Stimulated activated CD4-positive, alpha-beta T cell treated with anti-CD3 and anti-CD28 coated beads, TNF-alpha, amount 100 ng/mL, for 24 hours (primary cell): ENCODE measurements around the gene KCTD4.
"Not testable (repeated sequence)": the region's sequence is repeated elsewhere in the genome, so short reads cannot be mapped to it uniquely, and the experiment has no call there.

Source experiments
- DNase-seq, 3 experiments: peaks; one replicate each; pipeline ENCODE4 v3.0.0-alpha.2; 2020; ENCODE audit warnings: low read depth in 3 of 3

The KCTD4 gene

GRCh38 chr13:45200701-45201232 is at the start of gene KCTD4:
Gene KCTD4 (minus strand): TSS chr13:45201045. CDS start chr13:45194567, 6,478 bp downstream.
- no peak for DNase-seq

GRCh38 chr13:45249662-45250061 is 48.8 kb upstream of the KCTD4 start:
- DNase-seq = no peak

GRCh38 chr13:45244736-45245135 is 43.9 kb upstream of the KCTD4 start:
- DNase-seq = not testable (repeated sequence)

GRCh38 chr13:45243077-45243476 is 42.2 kb upstream of the KCTD4 start:
- DNase-seq = no peak

- DNase-seq = no peak
Observed at GRCh38 chr13:45242524-45242923, 41.7 kb upstream of the KCTD4 start.

- DNase-seq = no peak
Observed at GRCh38 chr13:45242070-45242469, 41.2 kb upstream of the KCTD4 start.

- no peak for DNase-seq
Observed at GRCh38 chr13:45240143-45240542, 39.3 kb upstream of the KCTD4 start.

- no peak for DNase-seq
Observed at GRCh38 chr13:45238945-45239795, 38.3 kb upstream of the KCTD4 start.

GRCh38 chr13:45232591-45232990 is 31.7 kb upstream of the KCTD4 start:
- DNase-seq = no peak

- DNase-seq = no peak
Observed at GRCh38 chr13:45231722-45232121, 30.9 kb upstream of the KCTD4 start.

- no peak for DNase-seq
Observed at GRCh38 chr13:45231305-45231704, 30.5 kb upstream of the KCTD4 start.

GRCh38 chr13:45229172-45229571 is 28.3 kb upstream of the KCTD4 start:
- no peak for DNase-seq

- DNase-seq = no peak
Observed at GRCh38 chr13:45228002-45228401, 27.2 kb upstream of the KCTD4 start.

GRCh38 chr13:45226024-45226423 is 25.2 kb upstream of the KCTD4 start:
- no peak for DNase-seq

GRCh38 chr13:45225370-45225769 is 24.5 kb upstream of the KCTD4 start:
- no peak for DNase-seq

- DNase-seq = no peak
Observed at GRCh38 chr13:45224176-45224575, 23.3 kb upstream of the KCTD4 start.

GRCh38 chr13:45222919-45223318 is 22.1 kb upstream of the KCTD4 start:
- DNase-seq = no peak

- DNase-seq = no peak
Observed at GRCh38 chr13:45222516-45222915, 21.7 kb upstream of the KCTD4 start.

- DNase-seq = no peak
Observed at GRCh38 chr13:45220403-45220802, 19.6 kb upstream of the KCTD4 start.

GRCh38 chr13:45219938-45220375 is 19.1 kb upstream of the KCTD4 start:
- DNase-seq = no peak

GRCh38 chr13:45219123-45219891 is 18.5 kb upstream of the KCTD4 start:
- DNase-seq = no peak

GRCh38 chr13:45218689-45219088 is 17.8 kb upstream of the KCTD4 start:
- no peak for DNase-seq

- no peak for DNase-seq
Observed at GRCh38 chr13:45216193-45216592, 15.3 kb upstream of the KCTD4 start.
